Heart left ventricle (tissue), 13 donors: ENCODE measurements around the gene DMWD.

Experiments used
- POLR2A ChIP-seq, 2 donors: fragments of 450-650 bp; IDR thresholded peaks; one replicate each; pipeline ENCODE4 v1.6.1; 2017; ENCODE audit warnings: antibody characterized with exemption in 2 of 2, mild to moderate bottlenecking in 2 of 2, moderate library complexity in 2 of 2
- TF ChIP-seq, protein P1 (sequence below), 12 donors: fragments of 200-600 bp; sonication (generic) in 4 of 12; IDR thresholded peaks; one replicate each; pipeline versions ENCODE4 v1.5.0 to v1.8.0; 2018 to 2022; ENCODE audit warnings: antibody characterized with exemption in 12 of 12, mild to moderate bottlenecking in 5 of 12
- donor health status: ischemic (EF 13 %, LVEDD 7.1; RV severe dilation, severe dysfunction).
- donor health status: DM: no; HTN: yes; CAD: no.
- donor health status: DM: no; HTN: no; CAD: no.
- donor health status: ischemic (EF 25% LVEDD 6.9; RV normal size, moderate dysfunction).
- donor health status: ischemic (EF 25% LVEDD 5.7; RV mildly dilated, moderate dysfunction).
- donor health status: ischemic (EF 35%, LVEDD 5.7; RV mildly dilated, moderate dysfunction).
- donor health status: nonischemic (EF 11% LVEDD 7.7; RV severe dilation, severe dysfunction).
- donor health status: DM: yes; HTN: yes; CAD: no.
- donor health status: PGD.
- donor health status: ischemic (EF 29% LVEDD 5.4; RV normal size, mild dysfunction).
- donor health status: nonischemic (EF 23%, LVEDD 6.1; RV moderate dilation, normal function).

DNA sequence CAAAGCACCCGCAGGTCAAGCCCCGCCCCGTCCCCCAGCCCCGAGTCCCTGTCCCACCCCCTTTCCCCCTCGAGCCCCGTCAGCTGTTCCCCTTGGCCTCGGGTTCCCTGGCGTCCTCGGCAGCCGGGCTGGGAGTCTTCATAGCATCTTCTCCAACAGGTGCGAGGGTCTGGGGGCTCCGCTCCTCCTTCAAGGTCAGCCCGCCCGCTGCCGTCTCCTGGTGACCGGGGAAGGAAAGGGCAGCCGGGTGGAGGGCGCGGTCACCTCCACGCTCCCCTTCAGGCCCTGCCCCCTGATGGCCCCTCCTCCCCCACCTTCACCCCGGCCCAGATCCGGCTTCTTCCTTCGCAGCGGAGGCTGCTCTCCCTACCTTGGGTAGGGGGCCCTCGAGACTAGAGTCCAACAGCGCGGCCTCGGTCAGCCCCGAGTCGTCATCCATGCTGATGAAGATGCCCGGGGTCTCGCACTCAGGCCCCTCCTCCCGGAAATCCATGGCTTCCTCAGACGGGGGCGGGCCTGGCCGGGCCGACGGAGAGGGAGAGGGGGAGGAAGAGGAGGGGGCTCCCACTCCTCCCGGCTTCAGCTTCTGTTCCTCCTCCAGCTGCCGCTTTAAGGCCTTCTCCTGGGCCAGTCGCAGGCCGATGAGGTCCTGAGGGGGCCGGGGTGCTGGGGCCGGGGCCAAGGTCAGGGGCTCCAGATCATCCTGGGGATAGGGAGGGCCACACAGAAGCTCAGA lies 23.0 kb upstream of the DMWD start:
- TF ChIP-seq, protein P1, sequence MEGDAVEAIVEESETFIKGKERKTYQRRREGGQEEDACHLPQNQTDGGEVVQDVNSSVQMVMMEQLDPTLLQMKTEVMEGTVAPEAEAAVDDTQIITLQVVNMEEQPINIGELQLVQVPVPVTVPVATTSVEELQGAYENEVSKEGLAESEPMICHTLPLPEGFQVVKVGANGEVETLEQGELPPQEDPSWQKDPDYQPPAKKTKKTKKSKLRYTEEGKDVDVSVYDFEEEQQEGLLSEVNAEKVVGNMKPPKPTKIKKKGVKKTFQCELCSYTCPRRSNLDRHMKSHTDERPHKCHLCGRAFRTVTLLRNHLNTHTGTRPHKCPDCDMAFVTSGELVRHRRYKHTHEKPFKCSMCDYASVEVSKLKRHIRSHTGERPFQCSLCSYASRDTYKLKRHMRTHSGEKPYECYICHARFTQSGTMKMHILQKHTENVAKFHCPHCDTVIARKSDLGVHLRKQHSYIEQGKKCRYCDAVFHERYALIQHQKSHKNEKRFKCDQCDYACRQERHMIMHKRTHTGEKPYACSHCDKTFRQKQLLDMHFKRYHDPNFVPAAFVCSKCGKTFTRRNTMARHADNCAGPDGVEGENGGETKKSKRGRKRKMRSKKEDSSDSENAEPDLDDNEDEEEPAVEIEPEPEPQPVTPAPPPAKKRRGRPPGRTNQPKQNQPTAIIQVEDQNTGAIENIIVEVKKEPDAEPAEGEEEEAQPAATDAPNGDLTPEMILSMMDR (IDR thresholded peaks at IDR 0.05), result no peak
- TF ChIP-seq POLR2A (IDR thresholded peaks at IDR 0.05), result no peak
